ENCODE measurements around the gene TRHDE. TPM values are rescaled to one million over a fixed set of nuclear protein-coding genes. Genes with fewer than 3 reads are reported as not detected.

Gene TRHDE
- total RNA-seq, 1 experiment from 2014 or later: not detected

GRCh38 chr12:72464471-72464870 is 192.3 kb downstream of the TRHDE start:
- H3K9me3 Mint-ChIP-seq (ENCODE audit: unreplicated experiment): no peaks in the 10 kb centered on the region
- intact Hi-C loops (cut with micrococcal nuclease; ENCODE audit: unreplicated experiment): no loop called here
- ChIA-PET POLR2A (no interaction called here), CTCF (no interaction called here)
- no peaks in the 10 kb centered on the region for H3K4me1 Mint-ChIP-seq (ENCODE audit: low read depth, unreplicated experiment)
- H3K4me3 Mint-ChIP-seq (ENCODE audit: unreplicated experiment): no peak overlapping the region
- Histone ChIP-seq H3K4me3 (ENCODE audit: low read depth, low read length) (no peak overlapping the region), H3K36me3 (ENCODE audit: control insufficient read depth, insufficient read depth, low read length) (no peaks in the 10 kb centered on the region), H3K27me3 (replicated peaks; ENCODE audit: control insufficient read depth, insufficient read depth, low read length) (no peaks in the 10 kb centered on the region; the same call in 1 of the 2 replicates), H3K4me1 (no peaks in the 10 kb centered on the region), H3K9me3 (no peaks in the 10 kb centered on the region)
- H3K27ac Mint-ChIP-seq (ENCODE audit: unreplicated experiment): no peak overlapping the region
- no TSS peak for BruUV-seq (replicated peaks)
- no peak for DNase-seq
- H3K27me3 Mint-ChIP-seq (ENCODE audit: insufficient read depth, unreplicated experiment): peaks cover 6% of the 10 kb centered on the region
- H3K36me3 Mint-ChIP-seq (ENCODE audit: insufficient read depth, unreplicated experiment): no peaks in the 10 kb centered on the region
- TF ChIP-seq, protein P1, sequence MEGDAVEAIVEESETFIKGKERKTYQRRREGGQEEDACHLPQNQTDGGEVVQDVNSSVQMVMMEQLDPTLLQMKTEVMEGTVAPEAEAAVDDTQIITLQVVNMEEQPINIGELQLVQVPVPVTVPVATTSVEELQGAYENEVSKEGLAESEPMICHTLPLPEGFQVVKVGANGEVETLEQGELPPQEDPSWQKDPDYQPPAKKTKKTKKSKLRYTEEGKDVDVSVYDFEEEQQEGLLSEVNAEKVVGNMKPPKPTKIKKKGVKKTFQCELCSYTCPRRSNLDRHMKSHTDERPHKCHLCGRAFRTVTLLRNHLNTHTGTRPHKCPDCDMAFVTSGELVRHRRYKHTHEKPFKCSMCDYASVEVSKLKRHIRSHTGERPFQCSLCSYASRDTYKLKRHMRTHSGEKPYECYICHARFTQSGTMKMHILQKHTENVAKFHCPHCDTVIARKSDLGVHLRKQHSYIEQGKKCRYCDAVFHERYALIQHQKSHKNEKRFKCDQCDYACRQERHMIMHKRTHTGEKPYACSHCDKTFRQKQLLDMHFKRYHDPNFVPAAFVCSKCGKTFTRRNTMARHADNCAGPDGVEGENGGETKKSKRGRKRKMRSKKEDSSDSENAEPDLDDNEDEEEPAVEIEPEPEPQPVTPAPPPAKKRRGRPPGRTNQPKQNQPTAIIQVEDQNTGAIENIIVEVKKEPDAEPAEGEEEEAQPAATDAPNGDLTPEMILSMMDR (IDR thresholded peaks at IDR 0.05; ENCODE audit: insufficient read depth in 1 of 2, low read depth in 1 of 2, low read length in 1 of 2, severe bottlenecking in 1 of 2, unreplicated experiment in 1 of 2): no peak

GRCh38 chr12:72465155-72465554 is 193.0 kb downstream of the TRHDE start:
- TF ChIP-seq, protein P1 (IDR thresholded peaks at IDR 0.05; ENCODE audit: insufficient read depth in 1 of 2, low read depth in 1 of 2, low read length in 1 of 2, severe bottlenecking in 1 of 2, unreplicated experiment in 1 of 2): no peak
- BruUV-seq (replicated peaks): no TSS peak
- no peaks in the 10 kb centered on the region for H3K9me3 ChIP-seq
- no peaks in the 10 kb centered on the region; the same call in 1 of the 2 replicates for H3K27me3 ChIP-seq (replicated peaks; ENCODE audit: control insufficient read depth, insufficient read depth, low read length)
- H3K27me3 Mint-ChIP-seq (ENCODE audit: insufficient read depth, unreplicated experiment): peaks cover 6% of the 10 kb centered on the region
- POLR2A ChIA-PET: no interaction called here
- CTCF ChIA-PET: no interaction called here
- H3K27ac Mint-ChIP-seq (ENCODE audit: unreplicated experiment): no peak overlapping the region
- no peaks in the 10 kb centered on the region for H3K4me1 ChIP-seq
- H3K4me3 ChIP-seq (ENCODE audit: low read depth, low read length): no peak overlapping the region
- no peak overlapping the region for H3K4me3 Mint-ChIP-seq (ENCODE audit: unreplicated experiment)
- intact Hi-C loops (cut with micrococcal nuclease; ENCODE audit: unreplicated experiment): no loop called here
- no peaks in the 10 kb centered on the region for H3K4me1 Mint-ChIP-seq (ENCODE audit: low read depth, unreplicated experiment)
- no peak for DNase-seq
- no peaks in the 10 kb centered on the region for H3K36me3 ChIP-seq (ENCODE audit: control insufficient read depth, insufficient read depth, low read length)
- no peaks in the 10 kb centered on the region for H3K36me3 Mint-ChIP-seq (ENCODE audit: insufficient read depth, unreplicated experiment)
- H3K9me3 Mint-ChIP-seq (ENCODE audit: unreplicated experiment): no peaks in the 10 kb centered on the region

GRCh38 chr12:72465940-72466630 is 193.9 kb downstream of the TRHDE start:
- Histone ChIP-seq H3K27me3 (replicated peaks; ENCODE audit: control insufficient read depth, insufficient read depth, low read length) (no peaks in the 10 kb centered on the region; the same call in 1 of the 2 replicates), H3K9me3 (no peaks in the 10 kb centered on the region), H3K36me3 (ENCODE audit: control insufficient read depth, insufficient read depth, low read length) (no peaks in the 10 kb centered on the region), H3K4me3 (ENCODE audit: low read depth, low read length) (no peak overlapping the region), H3K4me1 (no peaks in the 10 kb centered on the region)
- ChIA-PET POLR2A (no interaction called here), CTCF (interaction anchor here (1.2 kb wide), 1 partner anchor 120 kb away, joined by 3 read pairs; no protein-coding TSS in a partner anchor)
- H3K4me1 Mint-ChIP-seq (ENCODE audit: low read depth, unreplicated experiment): no peaks in the 10 kb centered on the region
- no peaks in the 10 kb centered on the region for H3K36me3 Mint-ChIP-seq (ENCODE audit: insufficient read depth, unreplicated experiment)
- no TSS peak for BruUV-seq (replicated peaks)
- H3K9me3 Mint-ChIP-seq (ENCODE audit: unreplicated experiment): no peaks in the 10 kb centered on the region
- H3K4me3 Mint-ChIP-seq (ENCODE audit: unreplicated experiment): no peak overlapping the region
- TF ChIP-seq, protein P1 (IDR thresholded peaks at IDR 0.05; ENCODE audit: insufficient read depth in 1 of 2, low read depth in 1 of 2, low read length in 1 of 2, severe bottlenecking in 1 of 2, unreplicated experiment in 1 of 2): peak in 1 of 2 experiments; percentile 41
- DNase-seq: peak in 1 of 2 experiments; percentile 16
- peaks cover 4% of the 10 kb centered on the region for H3K27me3 Mint-ChIP-seq (ENCODE audit: insufficient read depth, unreplicated experiment)
- intact Hi-C loops (cut with micrococcal nuclease; ENCODE audit: unreplicated experiment): loop anchor here (1.0 kb wide), 1 partner anchor 120 kb away; no protein-coding TSS in a partner anchor
- H3K27ac Mint-ChIP-seq (ENCODE audit: unreplicated experiment): no peak overlapping the region

Measured in Caco-2 (cell line).